Astrocyte of the spinal cord (primary cell): ENCODE measurements around the gene RNF150.

Experiments used
- DNase-seq: peaks from one replicate; pipeline ENCODE4 v3.0.0; 2011; ENCODE audit warnings: low read depth, low spot score
- H3K4me3 ChIP-seq: 2 replicates; pipeline ENCODE4 v1.5.1; 2011; ENCODE audit warnings: low read depth, mild to moderate bottlenecking, low read length, moderate library complexity
- CTCF ChIP-seq: IDR thresholded peaks from 2 replicates; pipeline ENCODE4 v1.5.1; 2012; ENCODE audit warnings: low read depth, mild to moderate bottlenecking, low read length, inconsistent platforms
- in situ Hi-C: cut with HindIII; loops from 2 replicates; pipeline ENCODE4 v1.10.0; 2017; ENCODE audit warnings: low sequenced_read_pairs

Gene RNF150

DNA sequence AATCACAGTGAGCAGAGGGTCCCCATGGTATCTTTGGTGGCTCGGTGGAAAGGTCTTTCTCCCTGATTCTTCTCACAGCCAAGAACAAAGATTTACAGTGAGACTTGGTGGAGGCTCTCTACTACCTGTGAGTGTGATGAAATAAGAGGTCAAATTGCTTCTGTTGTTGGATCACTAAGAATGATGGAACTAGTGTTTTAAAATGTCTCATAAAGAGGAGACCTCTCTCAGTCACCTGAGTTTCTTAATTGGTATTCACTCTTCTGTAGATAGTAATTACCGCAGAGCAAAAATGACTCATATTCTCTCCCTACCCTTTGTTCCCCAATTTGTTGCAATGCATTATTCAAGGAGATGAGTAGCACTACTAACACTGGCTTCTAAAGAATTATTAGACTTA, 276.2 kb downstream of the RNF150 start:
- in situ Hi-C loops: no loop called here
- no peak for TF ChIP-seq CTCF
- H3K4me3 ChIP-seq: no peak overlapping the region
- no peak for DNase-seq

DNA sequence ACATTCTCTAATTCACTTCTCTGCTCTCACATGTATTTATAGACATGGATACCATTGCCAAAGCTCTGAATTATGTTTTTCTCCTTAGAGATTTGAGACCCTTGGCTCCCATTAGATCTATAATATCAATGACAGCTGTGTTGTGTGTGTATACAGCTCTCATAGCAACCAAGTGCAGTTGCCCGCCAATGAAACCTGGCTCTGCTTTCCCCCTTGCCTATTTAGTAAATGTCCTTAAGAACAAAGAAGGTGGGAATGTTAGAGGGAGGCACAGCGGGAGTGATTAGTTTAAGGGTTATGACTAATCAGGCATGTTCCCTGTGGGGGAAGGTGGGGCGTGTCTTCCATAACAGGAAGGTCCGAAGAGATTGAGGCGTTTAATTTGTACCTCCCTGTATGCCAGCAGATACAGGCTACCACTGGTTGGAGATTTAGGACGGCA, 276.6 kb downstream of the RNF150 start:
- H3K4me3 ChIP-seq: no peak overlapping the region
- peak; percentile 91 for DNase-seq
- in situ Hi-C loops: no loop called here
- TF ChIP-seq CTCF: no peak

DNA sequence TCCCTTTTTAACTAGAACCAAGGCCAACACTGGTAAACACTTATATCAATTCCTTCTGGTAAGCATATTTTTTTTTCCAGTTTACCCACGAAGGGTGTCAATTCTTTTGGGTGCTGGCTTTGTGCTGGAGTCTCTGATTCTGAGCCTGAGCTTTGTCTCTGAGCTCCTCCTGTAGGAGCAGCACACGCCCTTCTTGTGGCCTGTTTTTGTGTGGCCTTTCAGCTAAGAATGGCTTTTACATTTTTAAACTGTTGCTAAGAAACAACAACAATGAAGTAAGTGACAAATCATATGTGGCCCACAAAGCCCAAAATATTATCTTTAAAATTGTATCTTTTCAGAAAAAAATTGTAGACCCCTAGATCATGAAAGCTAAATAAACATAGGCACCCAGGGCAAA, 279.1 kb downstream of the RNF150 start:
- TF ChIP-seq CTCF: no peak
- DNase-seq: no peak
- no peak overlapping the region for H3K4me3 ChIP-seq
- in situ Hi-C loops: no loop called here

DNA sequence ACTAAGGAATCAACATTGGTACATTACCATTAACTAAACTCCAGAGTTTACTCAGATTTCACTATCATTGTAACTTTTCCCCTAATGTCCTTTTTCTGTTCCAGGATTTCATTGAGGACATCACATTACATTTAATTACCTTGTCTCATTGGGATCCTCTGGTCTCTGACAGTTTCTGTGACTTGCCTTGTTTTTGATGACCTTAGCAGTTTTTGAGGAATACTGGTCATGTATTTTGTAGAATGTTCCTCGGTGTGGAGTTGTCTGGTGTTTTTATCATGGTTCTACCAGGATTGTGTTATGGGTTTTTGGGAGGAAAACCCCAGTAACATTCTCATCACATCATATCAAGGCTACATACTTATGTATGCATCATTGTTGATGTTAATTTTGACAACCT, 281.5 kb downstream of the RNF150 start:
- in situ Hi-C loops: no loop called here
- no peak for DNase-seq
- H3K4me3 ChIP-seq: no peak overlapping the region
- TF ChIP-seq CTCF: no peak

DNA sequence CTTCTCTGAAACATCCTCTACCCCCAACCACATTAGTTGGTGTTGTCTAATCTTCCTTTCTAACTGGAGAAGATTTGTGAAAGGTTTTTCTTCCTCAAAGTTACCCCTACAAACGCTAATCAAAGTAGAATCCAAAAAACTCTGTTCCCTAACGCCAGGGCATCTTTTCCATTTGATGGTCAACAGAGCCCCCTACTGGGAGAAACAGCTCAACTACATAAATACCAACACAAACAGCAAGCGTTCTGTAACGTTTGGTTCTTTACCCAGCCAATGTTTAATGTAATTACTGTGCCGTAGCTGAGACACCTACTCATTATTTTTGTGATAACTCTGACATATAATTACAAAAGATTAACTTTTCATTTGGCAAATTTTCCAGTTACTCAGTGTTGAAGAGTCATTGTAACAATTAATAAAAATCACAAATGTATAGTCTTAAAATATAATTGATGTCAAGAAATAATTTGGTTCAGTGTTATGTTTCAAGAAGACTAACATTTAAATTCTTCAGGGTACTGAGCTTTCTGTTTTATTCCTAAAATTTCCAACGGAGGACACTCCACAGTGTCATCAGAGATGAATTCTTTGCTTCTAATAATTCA, 282.1 kb downstream of the RNF150 start:
- no peak overlapping the region for H3K4me3 ChIP-seq
- DNase-seq: peak; percentile 69
- TF ChIP-seq CTCF: peak; percentile 64
- in situ Hi-C loops: no loop called here

GRCh38 chr4:140849526-140849925, 283.7 kb downstream of the RNF150 start:
- H3K4me3 ChIP-seq: no peak overlapping the region
- TF ChIP-seq CTCF: no peak
- in situ Hi-C loops: no loop called here
- DNase-seq: no peak

GRCh38 chr4:140846736-140847135, 286.5 kb downstream of the RNF150 start:
- in situ Hi-C loops: no loop called here
- TF ChIP-seq CTCF: no peak

More at GRCh38 chr4:140846736-140847135, 286.5 kb downstream of the RNF150 start:
- no peak for DNase-seq
- no peak overlapping the region for H3K4me3 ChIP-seq
